CD4-positive, alpha-beta T cell treated with Interferon gamma for 1 hour (primary cell): ENCODE data around the gene ZBTB7C.

Experiments used
- DNase-seq: peaks from one replicate; pipeline ENCODE4 v3.0.0-alpha.2; 2020

Gene ZBTB7C

GRCh38 chr18:48160622-48161021 is 248.6 kb downstream of the ZBTB7C start:
- DNase-seq: no peak

DNA sequence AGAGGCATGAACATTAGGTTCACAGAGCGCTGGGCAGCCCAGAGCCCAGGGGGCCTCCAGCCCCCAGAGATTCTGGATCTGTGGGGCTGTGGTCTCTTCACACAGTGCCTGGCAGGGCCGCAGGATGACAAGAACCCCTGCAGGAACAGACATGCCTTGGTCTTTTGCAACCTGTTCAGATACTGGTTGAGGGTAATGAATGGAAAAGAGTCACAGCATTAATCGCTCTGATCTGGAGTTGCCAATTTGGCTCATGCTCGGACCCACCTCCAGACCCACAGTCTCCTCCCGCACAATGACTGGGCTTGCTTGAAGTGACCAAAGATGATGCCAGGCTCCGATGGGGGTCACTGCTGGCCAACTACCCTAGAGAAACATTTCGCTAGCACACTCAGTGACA is 249.4 kb downstream of the ZBTB7C start:
- no peak for DNase-seq

DNA sequence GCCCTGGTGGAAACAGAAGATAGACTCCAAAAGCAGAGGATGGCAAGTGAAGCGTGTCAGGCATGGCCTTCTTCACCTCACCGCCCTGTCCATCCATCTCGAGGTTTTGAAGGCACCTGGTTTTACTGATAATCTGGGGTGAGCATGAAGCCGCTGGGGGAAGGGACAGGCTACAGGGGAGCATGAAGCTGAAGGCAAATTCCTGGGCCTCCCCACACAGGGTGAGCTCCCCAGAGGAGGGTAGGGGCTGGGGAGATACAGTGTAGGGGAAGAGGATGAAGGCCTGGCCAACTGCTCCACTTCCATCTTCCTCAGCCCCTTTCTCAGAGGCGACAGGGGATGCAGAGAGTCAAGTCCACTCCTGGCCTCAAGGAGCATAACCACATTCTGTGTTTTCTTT is 250.5 kb downstream of the ZBTB7C start:
- DNase-seq: no peak

- no peak for DNase-seq
Measured at GRCh38 chr18:48157956-48158355, 251.2 kb downstream of the ZBTB7C start.

GRCh38 chr18:48155856-48156255 is 253.3 kb downstream of the ZBTB7C start:
- DNase-seq: no peak

- DNase-seq: no peak
Measured at GRCh38 chr18:48154828-48155227, 254.4 kb downstream of the ZBTB7C start.

DNA sequence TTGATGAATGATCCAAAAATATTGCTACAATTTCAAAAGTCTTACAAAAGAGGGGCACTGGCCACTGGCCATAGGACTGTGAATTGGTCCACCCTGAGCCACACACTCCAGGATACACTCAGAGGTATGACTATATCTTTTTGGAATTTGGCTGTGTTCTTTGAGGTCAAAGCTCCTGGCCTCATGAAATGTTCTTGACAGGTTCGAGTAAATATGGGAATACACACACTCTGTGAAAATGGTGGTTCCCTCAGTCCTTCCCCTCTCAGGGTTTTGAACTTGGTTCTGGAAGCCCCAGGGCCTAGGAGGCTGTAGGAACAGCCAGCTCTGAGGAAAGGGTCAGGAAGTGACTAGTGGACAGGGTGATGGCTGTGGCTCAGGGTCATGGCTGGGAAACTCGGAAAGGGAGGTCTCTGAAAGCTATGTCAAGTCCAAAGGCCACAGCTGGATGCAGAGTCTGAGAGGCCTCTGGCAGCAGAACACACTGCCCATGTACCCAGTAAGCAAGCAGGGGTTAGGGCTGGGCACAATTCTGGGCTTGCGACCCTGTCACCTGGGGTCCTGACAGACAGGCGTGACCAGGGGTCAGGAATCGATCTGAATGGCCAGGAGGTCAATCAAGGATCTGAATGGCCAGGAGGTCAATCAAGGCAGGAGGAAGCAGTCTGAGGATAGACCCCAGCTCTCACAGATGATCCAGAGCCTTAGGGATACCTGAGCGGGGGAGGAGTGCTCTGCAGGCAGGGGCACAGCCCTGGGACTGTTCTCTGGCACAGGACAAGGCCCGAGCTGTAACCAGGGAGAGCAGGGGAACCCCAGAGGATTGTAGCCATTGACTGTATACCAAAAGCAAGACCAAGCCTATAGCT is 255.3 kb downstream of the ZBTB7C start:
- DNase-seq: no peak

DNA sequence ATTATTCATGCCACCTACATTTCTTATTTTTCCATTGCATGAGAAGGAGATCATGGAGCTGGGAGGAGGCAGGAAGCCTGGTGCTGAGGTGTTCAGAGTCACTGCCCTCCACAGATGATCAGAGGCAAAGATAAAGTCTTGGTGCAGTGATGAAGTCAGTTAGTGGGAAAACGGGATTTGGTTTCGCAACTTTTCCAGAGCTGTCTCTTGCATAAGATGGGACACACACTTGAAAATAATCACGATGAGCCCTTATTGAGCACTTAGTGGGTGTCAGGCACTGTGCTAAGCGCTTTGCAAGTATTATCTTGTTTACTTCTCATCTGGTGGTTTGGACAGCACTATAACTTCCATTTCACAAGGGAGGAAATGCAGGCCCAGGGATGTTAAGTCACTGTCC is 256.6 kb downstream of the ZBTB7C start:
- DNase-seq: no peak

DNA sequence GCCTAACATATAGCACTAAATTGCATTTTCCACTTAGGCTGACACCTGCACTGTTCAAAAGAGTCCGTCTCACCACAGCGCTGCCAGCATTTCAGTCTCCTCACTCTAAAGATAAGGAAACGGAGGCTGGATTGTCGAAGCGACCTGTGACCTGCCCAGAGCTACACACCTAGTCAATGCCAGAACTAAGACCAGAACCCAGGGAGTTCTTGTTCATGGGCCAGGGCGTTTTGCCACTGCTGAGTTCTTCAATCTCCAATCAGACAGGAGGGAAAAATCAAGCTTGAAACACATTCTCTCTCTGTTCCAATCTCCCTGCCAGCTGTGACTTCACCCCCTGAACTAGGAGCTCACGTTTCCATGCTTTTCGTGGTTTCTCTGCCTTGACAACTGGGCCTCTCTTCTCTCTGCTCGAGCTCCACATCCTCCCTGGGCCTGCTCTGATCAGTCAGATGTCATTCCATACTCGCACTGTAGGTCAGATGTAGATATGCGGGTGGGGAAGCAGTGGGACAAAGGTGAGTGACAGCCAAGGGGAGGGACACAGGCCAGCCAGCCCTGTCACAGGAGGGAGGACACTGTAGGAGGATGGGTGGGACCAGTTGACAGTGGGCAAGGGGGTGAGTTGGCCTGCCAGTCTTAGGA is 257.6 kb downstream of the ZBTB7C start:
- DNase-seq: no peak

GRCh38 chr18:48149020-48149685 is 260.0 kb downstream of the ZBTB7C start:
- no peak for DNase-seq

- DNase-seq: no peak
Measured at GRCh38 chr18:48142994-48143393, 266.2 kb downstream of the ZBTB7C start.

DNA sequence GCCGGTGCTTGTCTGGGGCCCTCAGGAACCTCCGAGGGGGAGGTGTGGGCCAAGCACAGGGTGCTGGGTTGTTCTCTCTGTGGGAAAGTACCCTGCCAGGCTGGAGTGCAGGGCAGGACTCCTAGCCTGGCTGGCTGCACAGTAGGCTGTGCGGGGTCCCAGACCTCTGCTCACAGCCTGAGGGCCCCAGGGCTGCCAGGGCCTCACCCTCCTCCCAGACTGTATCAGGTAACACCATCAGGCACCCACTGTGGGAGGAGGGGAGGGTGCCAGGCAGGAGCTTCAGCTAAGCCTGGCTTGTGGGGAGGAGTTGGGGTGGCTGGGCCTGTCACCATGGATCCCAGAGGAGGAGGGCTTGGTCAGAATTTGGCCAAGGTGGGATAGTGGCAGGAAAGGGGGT is 266.8 kb downstream of the ZBTB7C start:
- no peak for DNase-seq

DNA sequence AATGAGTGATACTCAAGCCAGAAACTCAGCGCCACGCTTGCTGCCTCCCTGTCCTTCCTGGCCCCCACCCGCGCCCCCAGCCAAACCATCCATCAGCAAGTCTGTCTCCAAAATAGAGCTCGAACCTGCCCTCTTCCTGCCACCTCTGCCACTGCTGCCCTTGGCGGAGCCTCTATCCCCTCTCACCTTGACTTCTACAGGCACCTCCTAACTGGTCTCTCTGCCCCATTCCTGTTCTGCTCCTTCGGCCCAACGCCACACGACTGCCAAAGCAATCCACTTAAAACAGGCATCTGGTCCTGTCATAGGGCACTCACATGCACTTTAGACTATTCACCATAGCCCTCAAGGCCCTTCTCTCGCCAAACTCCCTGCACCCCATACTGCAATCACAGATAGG is 268.5 kb downstream of the ZBTB7C start:
- no peak for DNase-seq

- no peak for DNase-seq
Measured at GRCh38 chr18:48139431-48140347, 269.5 kb downstream of the ZBTB7C start.

GRCh38 chr18:48138660-48139430 is 270.3 kb downstream of the ZBTB7C start:
- no peak for DNase-seq

DNA sequence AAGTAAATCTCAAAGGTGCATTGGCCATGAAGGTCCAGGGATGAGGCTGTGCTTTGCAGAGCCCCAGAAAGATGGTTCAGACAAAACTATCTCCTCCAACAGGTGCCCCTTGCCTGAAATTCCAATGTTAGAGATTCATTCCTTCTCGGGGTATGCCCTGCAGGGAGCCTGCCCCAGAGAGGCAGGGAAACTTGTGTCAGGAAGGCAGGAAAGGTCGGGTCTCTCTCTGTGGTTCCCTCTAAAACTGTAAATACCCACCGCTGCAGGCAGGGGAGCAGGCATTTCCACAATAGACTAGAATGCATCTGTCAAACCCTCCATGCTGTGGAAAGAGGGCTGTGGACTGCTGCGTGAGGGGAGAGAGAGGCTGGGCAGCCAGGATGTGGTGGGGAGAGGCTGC is 271.0 kb downstream of the ZBTB7C start:
- DNase-seq: no peak

DNA sequence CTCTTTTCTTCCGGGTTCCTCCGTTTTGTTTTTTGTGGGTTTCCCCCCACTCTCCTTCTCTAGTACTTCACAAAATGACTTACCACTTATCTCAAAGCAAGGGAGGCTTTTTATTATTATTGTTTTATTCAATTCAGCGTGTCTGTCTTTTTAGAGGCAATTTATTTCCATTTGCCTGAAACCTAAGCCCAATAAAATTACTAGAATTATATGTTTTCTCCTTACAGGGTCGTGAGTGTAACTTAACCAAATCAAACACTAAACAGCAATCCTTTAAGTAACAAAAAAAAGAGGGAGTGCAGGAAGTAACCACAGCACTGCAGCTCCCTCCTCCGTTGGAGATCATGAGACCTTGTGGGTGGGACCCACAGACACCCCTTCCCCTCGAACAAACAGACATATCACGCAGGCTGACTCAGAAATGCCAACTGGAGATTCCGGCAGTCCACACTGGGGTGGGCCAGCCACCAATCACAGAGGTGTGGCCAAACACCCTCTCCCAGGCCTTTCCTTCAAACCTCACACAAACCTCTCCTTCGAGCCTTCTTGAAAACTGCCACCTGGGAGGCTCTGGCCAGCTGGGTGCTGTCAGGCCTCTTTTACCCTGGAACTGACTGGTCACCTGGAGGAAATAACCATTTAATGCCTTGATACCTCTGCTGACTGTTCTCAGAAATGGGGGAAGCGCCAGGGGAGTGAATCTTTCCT is 271.7 kb downstream of the ZBTB7C start:
- no peak for DNase-seq

GRCh38 chr18:48136827-48137373 is 272.3 kb downstream of the ZBTB7C start:
- DNase-seq: no peak

DNA sequence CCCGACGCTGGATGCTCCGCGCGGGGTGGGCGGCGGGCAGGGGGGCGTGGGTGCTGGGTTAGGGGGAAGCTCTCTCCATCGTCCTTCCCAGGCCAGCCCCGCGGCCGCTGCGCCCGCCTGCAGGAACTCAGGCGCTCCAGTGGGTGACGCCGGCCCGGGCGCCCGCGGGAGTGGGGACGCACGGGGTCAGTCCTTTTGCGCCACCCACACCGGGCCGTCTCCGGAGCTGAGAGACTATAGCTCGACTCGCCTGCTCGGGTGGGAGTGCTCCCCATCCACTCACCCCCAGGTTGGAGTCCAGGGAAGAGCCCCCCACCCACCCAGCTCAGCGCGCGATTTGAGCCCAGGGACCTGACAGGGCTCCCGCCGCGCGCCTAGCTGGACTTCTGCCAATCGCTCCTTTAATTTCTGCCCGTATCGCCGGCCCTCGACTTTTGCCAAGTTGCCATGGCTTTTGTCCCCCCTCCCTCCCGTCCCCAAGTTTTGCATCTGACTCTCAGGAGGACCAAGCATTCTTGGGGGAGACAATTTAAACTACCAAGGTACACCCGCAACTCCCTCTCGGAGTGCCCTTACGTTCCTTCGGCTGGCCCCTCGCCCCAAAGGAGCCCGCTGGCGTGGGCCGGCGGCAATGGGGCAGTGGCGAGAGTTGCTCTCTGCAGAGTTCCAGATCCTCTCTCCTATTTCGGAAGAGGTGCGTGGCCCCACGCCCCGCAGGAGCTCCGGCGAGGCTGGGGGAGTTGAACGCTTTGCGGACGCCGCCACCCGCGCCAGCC is 272.9 kb downstream of the ZBTB7C start:
- no peak for DNase-seq

- no peak for DNase-seq
Measured at GRCh38 chr18:48135436-48135966, 273.7 kb downstream of the ZBTB7C start.
